Esophagus squamous epithelium (tissue), 4 donors: Measurements from ENCODE around the gene GMDS.

Experiments
- POLR2A ChIP-seq, 4 donors: fragments of 450-650 bp; IDR thresholded peaks; one replicate each; pipeline ENCODE4 v1.6.1; 2017; ENCODE audit warnings: antibody characterized with exemption in 4 of 4, mild to moderate bottlenecking in 4 of 4, moderate library complexity in 3 of 4
- TF ChIP-seq, protein P1 (sequence below), 6 experiments: fragments of 450-650 bp in 4 of 6; fragments of 200-600 bp in 2 of 6; sonication (generic) in 2 of 6; IDR thresholded peaks; one replicate each; pipeline ENCODE4 v1.5.1; 2016 to 2019; ENCODE audit warnings: antibody characterized with exemption in 6 of 6, mild to moderate bottlenecking in 4 of 6, moderate library complexity in 4 of 6

DNA sequence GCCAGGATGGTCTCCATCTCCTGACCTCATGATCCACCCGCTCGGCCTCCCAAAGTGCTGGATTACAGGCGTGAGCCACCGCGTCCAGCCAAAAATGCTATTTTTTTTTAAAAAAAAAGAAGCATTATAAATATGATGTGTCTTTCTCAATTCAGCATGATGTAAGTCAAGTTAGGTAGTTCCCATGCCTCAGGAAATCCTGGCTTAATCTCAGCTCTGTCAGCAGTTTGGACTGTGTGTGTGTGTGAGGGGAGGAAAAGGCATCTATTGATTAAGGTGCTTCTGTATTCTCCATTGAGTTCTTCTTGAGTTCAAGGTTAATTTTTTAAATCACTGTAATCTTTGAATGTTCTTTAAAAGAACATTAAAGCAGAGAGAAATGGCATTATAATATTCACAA lies 51.5 kb downstream of the GMDS start:
- TF ChIP-seq, protein P1, sequence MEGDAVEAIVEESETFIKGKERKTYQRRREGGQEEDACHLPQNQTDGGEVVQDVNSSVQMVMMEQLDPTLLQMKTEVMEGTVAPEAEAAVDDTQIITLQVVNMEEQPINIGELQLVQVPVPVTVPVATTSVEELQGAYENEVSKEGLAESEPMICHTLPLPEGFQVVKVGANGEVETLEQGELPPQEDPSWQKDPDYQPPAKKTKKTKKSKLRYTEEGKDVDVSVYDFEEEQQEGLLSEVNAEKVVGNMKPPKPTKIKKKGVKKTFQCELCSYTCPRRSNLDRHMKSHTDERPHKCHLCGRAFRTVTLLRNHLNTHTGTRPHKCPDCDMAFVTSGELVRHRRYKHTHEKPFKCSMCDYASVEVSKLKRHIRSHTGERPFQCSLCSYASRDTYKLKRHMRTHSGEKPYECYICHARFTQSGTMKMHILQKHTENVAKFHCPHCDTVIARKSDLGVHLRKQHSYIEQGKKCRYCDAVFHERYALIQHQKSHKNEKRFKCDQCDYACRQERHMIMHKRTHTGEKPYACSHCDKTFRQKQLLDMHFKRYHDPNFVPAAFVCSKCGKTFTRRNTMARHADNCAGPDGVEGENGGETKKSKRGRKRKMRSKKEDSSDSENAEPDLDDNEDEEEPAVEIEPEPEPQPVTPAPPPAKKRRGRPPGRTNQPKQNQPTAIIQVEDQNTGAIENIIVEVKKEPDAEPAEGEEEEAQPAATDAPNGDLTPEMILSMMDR (IDR thresholded peaks at IDR 0.05), result no peak
- no peak for TF ChIP-seq POLR2A (IDR thresholded peaks at IDR 0.05)
